Activated naive CD4-positive, alpha-beta T cell treated with anti-CD3 and anti-CD28 coated beads for 36 hours (primary cell): ENCODE results near the gene VAMP3. TPM values are rescaled to one million over a fixed set of nuclear protein-coding genes. Genes with fewer than 3 reads are reported as not detected.
"Not testable (repeated sequence)": the region's sequence is repeated elsewhere in the genome, so short reads cannot be mapped to it uniquely, and the experiment has no call there.

ENCODE experiments used
- CTCF ChIA-PET: fragments of 350-600 bp; sonication (Branson Sonifier 250); formaldehyde crosslinking; loops from one replicate; lab custom pipeline; 2021; ENCODE audit warnings: antibody characterized with exemption; lab: Charles Lee
- DNase-seq: peaks from one replicate; pipeline ENCODE4 v3.0.0-alpha.2; 2020
- H3K27ac Mint-ChIP-seq: one replicate; pipeline ENCODE4 v1.8.0; 2021; ENCODE audit warnings: mild to moderate bottlenecking, mixed read lengths
- H3K27me3 Mint-ChIP-seq: one replicate; pipeline ENCODE4 v1.8.0; 2021; ENCODE audit warnings: low read depth, mixed read lengths
- H3K36me3 Mint-ChIP-seq: one replicate; pipeline ENCODE4 v1.8.0; 2021; ENCODE audit warnings: low read depth, mixed read lengths
- H3K4me1 Mint-ChIP-seq: one replicate; pipeline ENCODE4 v1.8.0; 2021; ENCODE audit warnings: low read depth, mixed read lengths
- H3K4me3 Mint-ChIP-seq: one replicate; pipeline ENCODE4 v1.8.0; 2021; ENCODE audit warnings: mild to moderate bottlenecking, moderate library complexity, mixed read lengths
- H3K9me3 Mint-ChIP-seq: one replicate; pipeline ENCODE4 v1.8.0; 2021; ENCODE audit warnings: mixed read lengths
- intact Hi-C: fragments of 100-400 bp; cut with micrococcal nuclease; formaldehyde crosslinking; loops from one replicate; pipeline ENCODE4 v1.15.1; 2023
- total RNA-seq, 2 experiments: library from RNA; stranded (reverse); gene quantifications; one replicate each; pipeline ENCODE4 v1.2.3, GENCODE V29; 2021

Gene VAMP3
- total RNA-seq, 2 experiments from 2014 or later: 16.7 to 19.4 TPM

DNA sequence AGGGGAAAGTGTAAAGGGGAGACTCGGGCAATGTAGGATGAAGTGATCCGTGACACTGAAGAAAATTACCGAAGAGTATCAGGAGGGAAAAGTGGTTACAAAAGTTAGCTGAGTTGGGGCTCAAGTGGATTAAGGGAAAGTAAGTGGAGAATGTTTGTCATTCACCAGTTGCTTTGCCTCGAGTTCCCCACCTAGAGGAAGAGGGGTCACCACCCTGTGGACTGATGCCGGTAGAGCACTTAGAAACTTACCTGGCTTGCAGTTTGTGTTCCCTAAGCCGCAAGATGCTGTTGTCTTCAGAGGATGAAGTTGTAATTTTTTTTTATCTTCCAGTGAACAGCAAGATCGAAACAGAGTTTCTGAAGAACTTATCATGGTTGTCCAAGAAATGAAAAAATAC, 14.0 kb downstream of the VAMP3 start:
- no peak overlapping the region for H3K27ac Mint-ChIP-seq
- no peak for DNase-seq
- intact Hi-C loops: loop anchor here (10.0 kb wide), 2 partner anchors 120 to 1030 kb away; partner anchors contain the start of gene RERE
- no peaks in the 10 kb centered on the region for H3K27me3 Mint-ChIP-seq
- H3K4me1 Mint-ChIP-seq: peaks cover 22% of the 10 kb centered on the region
- H3K4me3 Mint-ChIP-seq: peak overlapping the region; percentile 30
- peaks cover 14% of the 10 kb centered on the region for H3K36me3 Mint-ChIP-seq
- CTCF ChIA-PET: no interaction called here
- H3K9me3 Mint-ChIP-seq: peaks cover 4% of the 10 kb centered on the region

DNA sequence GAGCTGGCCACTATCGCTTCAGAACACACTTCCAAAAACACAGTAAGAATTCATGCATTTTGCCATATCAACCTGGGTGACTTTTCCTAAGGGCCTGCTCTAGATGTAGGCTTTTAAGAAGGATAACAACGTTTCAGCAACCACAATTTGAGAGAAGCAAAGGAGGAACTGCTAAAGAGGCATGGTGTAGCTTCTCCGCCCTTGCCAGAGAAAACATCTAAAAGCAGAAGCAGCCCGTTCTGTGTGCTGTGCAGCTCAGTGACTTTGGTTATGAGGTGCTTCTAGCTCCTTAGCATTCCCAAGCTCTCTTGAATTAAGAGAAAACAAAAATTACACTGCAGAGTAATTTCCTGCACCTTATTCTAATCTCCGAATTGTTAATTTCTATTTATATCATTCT, 15.7 kb downstream of the VAMP3 start:
- Mint-ChIP-seq H3K4me1 (peaks cover 17% of the 10 kb centered on the region), H3K4me3 (no peak overlapping the region), H3K27me3 (no peaks in the 10 kb centered on the region), H3K9me3 (peaks cover 15% of the 10 kb centered on the region), H3K36me3 (peaks cover 28% of the 10 kb centered on the region), H3K27ac (no peak overlapping the region)
- intact Hi-C loops: loop anchor here (10.0 kb wide), 2 partner anchors 118 to 1028 kb away; partner anchors contain the start of gene RERE
- DNase-seq: no peak
- CTCF ChIA-PET: interaction anchor here (0.6 to 1.3 kb wide), 2 partner anchors 17 to 1215 kb away, joined by 3 read pairs; no protein-coding TSS in a partner anchor

DNA sequence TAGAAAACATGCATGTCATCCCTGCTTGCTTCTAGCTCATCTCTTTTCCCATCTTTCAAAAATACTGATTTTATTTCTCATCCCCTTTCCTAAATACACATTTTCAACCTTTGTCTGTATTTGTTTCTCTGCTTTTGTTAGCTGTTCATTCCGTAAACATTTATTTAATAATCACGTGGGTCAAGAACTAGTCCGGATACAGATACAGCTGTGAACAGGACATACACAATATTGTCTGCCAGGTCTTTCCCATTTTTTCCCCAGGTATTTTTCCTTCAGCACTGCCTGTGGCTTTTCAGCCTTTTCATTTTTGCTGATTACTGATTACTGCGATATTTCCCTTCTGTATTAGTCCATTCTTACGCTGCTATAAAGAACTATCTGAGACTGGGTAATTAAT, 18.7 kb downstream of the VAMP3 start:
- CTCF ChIA-PET: interaction anchor here (0.6 kb wide), 1 partner anchor 18 kb away, joined by 4 read pairs; no protein-coding TSS in a partner anchor
- intact Hi-C loops: loop anchor here (10.0 kb wide), 2 partner anchors 115 to 1025 kb away; partner anchors contain the start of gene RERE
- H3K27me3 Mint-ChIP-seq: no peaks in the 10 kb centered on the region
- H3K27ac Mint-ChIP-seq: no peak overlapping the region
- no peak overlapping the region for H3K4me3 Mint-ChIP-seq
- peaks cover 17% of the 10 kb centered on the region for H3K9me3 Mint-ChIP-seq
- peaks cover 30% of the 10 kb centered on the region for H3K36me3 Mint-ChIP-seq
- peaks cover 2% of the 10 kb centered on the region for H3K4me1 Mint-ChIP-seq
- DNase-seq: no peak

DNA sequence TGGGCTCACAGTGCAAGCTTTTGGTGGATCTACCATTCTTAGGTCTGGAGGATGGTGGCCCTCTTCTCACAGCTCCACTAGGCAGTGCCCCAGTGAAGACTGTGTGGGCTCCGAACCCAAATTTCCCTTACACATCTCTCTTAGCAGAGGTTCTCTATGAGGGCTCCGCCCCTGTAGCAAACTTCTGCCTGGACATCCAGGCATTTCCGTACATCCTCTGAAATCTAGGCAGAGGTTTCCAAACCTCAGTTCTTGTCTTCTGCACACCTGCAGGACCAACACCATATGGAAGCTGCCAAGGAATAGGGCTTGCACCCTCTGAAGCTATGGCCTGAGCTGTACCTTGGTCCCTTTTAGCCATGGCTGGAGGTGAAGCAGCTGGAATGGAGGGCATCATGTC, 19.9 kb downstream of the VAMP3 start:
- H3K27me3 Mint-ChIP-seq, intact Hi-C loops, H3K4me1 Mint-ChIP-seq, H3K27ac Mint-ChIP-seq, DNase-seq, H3K4me3 Mint-ChIP-seq: not testable (repeated sequence)
- Mint-ChIP-seq H3K9me3 (peaks cover 17% of the 10 kb centered on the region), H3K36me3 (peaks cover 30% of the 10 kb centered on the region)
- CTCF ChIA-PET: interaction anchor here (0.7 kb wide), 1 partner anchor 1293 kb away, joined by 3 read pairs; no protein-coding TSS in a partner anchor

DNA sequence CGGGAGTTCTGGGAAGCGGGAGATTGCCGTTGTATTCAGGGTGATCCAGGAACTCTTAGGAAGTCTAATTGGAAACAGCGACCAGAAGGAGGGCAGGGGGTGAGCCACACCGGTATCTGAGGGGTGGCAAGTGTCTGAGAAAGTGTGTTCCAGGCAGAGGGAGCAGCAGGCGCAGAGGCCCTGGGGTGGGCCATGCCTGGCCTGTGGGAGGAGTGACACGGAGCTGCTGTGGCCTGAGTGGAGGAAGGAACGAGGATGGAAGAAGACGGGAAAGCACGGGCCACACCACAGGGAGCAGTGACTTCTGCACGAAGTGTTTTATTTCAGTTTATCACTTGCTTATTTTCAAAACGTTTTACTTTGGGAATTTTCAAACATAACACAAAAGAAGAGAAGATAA, 24.3 kb downstream of the VAMP3 start:
- peak overlapping the region; percentile 20 for H3K27ac Mint-ChIP-seq
- no peak overlapping the region for H3K4me3 Mint-ChIP-seq
- peaks cover 16% of the 10 kb centered on the region for H3K36me3 Mint-ChIP-seq
- DNase-seq: no peak
- CTCF ChIA-PET: interaction anchor here (1.4 kb wide), 1 partner anchor 43 kb away, joined by 5 read pairs; no protein-coding TSS in a partner anchor
- no peaks in the 10 kb centered on the region for H3K27me3 Mint-ChIP-seq
- no peaks in the 10 kb centered on the region for H3K4me1 Mint-ChIP-seq
- intact Hi-C loops: no loop called here
- H3K9me3 Mint-ChIP-seq: peaks cover 11% of the 10 kb centered on the region

DNA sequence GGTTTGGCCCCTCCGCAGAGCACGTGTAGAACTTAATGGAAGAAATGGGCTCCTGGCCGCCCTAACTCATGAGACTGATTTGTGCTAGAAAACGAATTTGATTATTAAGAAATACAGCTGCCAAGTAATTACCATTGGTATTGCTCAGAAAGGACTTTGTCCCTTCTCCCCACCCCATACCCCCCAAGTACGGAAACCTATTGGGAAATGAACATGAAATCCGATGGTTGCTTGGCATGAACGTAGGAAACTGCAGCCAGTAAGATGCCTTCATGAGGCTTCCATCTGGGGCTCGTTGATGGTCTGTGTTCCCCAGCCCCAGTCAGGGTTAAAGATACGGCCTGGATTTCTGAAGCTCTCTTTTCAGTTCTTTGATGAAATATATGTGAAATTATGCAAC, 34.4 kb downstream of the VAMP3 start:
- H3K27me3 Mint-ChIP-seq: no peaks in the 10 kb centered on the region
- H3K27ac Mint-ChIP-seq: no peak overlapping the region
- no peaks in the 10 kb centered on the region for H3K9me3 Mint-ChIP-seq
- no peak overlapping the region for H3K4me3 Mint-ChIP-seq
- intact Hi-C loops: no loop called here
- H3K36me3 Mint-ChIP-seq: peaks cover 11% of the 10 kb centered on the region
- CTCF ChIA-PET: no interaction called here
- DNase-seq: no peak
- H3K4me1 Mint-ChIP-seq: no peaks in the 10 kb centered on the region

DNA sequence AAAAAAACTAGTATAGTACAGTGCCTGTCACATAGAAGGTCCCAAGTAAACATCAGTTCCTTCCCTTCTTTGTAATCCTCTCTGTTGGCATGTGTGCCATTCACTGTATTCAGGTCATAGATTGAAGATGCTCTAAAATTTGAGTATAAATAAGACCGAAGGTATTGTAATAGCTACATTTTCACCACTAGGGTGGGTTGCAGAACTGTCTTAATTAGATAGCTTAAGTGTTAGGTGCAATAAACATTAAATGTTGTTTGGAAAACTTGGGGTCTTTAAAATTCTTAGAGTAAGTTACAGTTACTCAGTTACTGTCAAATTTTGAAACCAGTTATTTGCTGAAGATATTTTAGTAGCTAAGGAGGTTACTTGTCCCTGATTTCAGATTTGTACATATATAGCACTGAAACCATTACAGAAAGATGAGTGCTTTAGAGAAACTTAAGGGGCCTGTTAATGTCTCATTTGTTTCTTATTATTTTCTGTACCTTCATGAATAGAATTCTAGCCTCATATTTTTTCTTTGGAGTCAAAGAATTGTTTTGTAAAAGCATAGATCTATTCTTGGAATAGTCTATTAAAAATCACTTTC, 37.3 kb downstream of the VAMP3 start:
- intact Hi-C loops: no loop called here
- Mint-ChIP-seq H3K36me3 (peaks cover 26% of the 10 kb centered on the region), H3K27ac (no peak overlapping the region), H3K27me3 (no peaks in the 10 kb centered on the region), H3K4me3 (no peak overlapping the region), H3K4me1 (no peaks in the 10 kb centered on the region), H3K9me3 (peaks cover 6% of the 10 kb centered on the region)
- CTCF ChIA-PET: interaction anchor here (0.7 to 1.0 kb wide), 3 partner anchors 16 to 141 kb away, joined by 3 to 4 read pairs (median 4); no protein-coding TSS in a partner anchor
- DNase-seq: no peak

DNA sequence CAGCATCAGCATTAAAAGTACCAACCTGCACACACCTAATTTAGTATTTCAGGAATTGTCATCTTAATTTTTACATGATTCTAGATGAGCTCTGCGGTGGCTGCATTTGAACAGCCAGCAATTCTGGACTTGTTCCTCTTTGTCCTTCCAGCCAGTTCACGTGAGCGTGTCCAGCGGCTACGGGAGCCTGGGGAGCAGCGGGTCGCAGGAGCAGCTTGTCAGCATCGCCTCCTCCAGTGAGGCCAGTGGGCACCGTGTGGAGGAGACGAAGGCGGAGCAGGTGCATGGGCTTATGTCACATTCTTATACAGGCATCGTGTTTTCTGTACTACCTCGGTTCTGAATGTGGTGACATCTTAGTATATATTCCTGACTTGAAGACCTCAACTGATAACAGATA, 38.6 kb downstream of the VAMP3 start:
- Mint-ChIP-seq H3K4me3 (no peak overlapping the region), H3K4me1 (no peaks in the 10 kb centered on the region), H3K27ac (no peak overlapping the region), H3K36me3 (peaks cover 34% of the 10 kb centered on the region), H3K27me3 (no peaks in the 10 kb centered on the region), H3K9me3 (peaks cover 15% of the 10 kb centered on the region)
- intact Hi-C loops: no loop called here
- no peak for DNase-seq
- CTCF ChIA-PET: no interaction called here

DNA sequence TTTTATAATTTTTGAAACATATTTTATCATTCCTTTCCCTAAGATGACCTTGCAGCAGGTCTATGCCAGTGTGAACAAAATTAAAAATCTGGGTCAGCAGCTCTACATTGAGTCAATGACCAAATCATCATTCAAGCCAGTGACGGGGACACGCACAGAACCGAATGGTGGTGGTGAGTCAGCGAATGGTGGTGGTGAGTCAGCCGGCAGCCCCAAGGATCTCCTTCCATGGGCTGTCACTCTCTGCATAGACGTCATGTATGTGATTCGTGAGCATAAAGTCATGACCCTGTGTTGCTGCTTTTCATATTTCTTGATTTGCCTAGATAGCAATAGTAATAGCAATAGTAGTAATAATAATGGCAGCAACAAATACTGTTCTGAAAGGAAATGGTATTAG, 39.3 kb downstream of the VAMP3 start:
- DNase-seq: no peak
- Mint-ChIP-seq H3K4me3 (no peak overlapping the region), H3K36me3 (peaks cover 32% of the 10 kb centered on the region), H3K27me3 (no peaks in the 10 kb centered on the region), H3K27ac (no peak overlapping the region), H3K4me1 (no peaks in the 10 kb centered on the region), H3K9me3 (peaks cover 15% of the 10 kb centered on the region)
- CTCF ChIA-PET: no interaction called here
- intact Hi-C loops: no loop called here

DNA sequence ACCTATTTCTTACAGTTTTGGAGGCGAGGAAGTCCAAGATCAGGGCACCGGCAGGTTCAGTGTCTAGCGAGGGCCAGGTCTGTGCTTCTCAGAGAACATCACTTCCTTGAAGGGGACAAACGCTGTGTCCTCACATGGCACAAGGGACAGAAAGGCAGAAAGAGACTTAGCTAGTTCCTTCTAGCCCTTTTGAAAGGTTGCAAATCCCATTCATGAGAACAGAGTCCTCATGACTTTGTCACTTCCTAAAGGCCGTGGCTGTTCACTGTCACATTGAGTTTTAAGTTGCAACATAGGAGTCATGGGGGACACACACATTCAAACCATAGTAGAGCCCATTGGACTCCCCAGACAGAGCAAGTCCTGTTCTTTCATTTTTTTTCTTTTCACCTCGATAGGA, 40.4 kb downstream of the VAMP3 start:
- Mint-ChIP-seq H3K36me3 (peaks cover 32% of the 10 kb centered on the region), H3K27ac (no peak overlapping the region), H3K4me1 (no peaks in the 10 kb centered on the region), H3K9me3 (peaks cover 15% of the 10 kb centered on the region), H3K27me3 (no peaks in the 10 kb centered on the region), H3K4me3 (no peak overlapping the region)
- CTCF ChIA-PET: interaction anchor here (0.6 kb wide), 1 partner anchor 177 kb away, joined by 6 read pairs; no protein-coding TSS in a partner anchor
- no peak for DNase-seq
- intact Hi-C loops: no loop called here

DNA sequence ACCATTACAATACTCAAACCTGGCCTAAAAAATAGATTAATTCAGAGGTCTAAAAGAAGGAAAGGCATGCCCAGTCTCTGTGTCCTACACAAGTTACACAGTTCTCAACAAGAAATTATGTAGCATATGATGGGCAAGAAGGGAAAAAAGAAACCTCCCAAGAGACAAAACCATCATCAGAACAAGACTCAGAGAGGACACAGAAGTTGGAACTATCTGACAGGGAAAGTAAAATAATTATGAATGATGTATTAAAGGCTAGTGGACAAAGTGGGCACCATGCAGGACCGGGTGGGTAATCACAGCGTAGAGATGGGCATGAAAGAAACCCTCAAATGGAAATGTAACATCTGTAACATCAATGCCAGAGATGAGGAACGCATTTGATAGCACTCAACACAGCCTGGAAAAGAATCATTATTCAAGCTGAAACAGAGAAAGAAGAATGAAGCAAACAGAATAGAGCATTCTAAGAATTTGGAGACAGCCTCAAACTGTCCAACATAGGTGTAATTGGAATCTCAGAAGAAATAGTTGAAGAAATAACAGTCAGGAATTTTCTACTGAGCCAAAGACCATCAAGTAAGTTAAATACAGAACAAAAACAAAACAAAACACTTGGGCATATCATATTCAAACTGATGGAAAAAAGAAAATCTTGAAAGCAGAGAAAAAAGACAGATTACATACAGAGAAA, 42.7 kb downstream of the VAMP3 start:
- Mint-ChIP-seq H3K4me1 (no peaks in the 10 kb centered on the region), H3K27me3 (no peaks in the 10 kb centered on the region), H3K27ac (no peak overlapping the region), H3K9me3 (peaks cover 15% of the 10 kb centered on the region), H3K4me3 (no peak overlapping the region), H3K36me3 (peaks cover 31% of the 10 kb centered on the region)
- no peak for DNase-seq
- intact Hi-C loops: no loop called here
- CTCF ChIA-PET: no interaction called here

DNA sequence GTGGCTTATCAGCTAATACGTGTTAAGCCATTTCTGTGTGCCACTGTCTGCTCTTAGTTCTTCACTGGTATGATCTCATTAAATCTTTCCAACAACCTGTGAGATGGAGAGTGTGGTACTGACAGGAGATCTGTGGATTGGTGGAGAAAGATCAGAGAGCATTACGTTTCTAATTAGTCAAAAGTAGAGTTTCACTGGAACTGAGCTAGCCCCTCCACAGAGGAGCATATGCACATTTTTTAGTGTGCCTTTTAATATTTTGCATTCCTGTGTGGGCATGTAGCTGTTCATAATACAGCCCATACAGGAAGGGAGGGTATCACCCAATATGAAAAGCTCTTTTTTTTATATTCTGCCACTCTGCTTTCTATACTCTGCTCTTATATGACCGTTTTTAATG, 50.2 kb downstream of the VAMP3 start:
- H3K27ac Mint-ChIP-seq: no peak overlapping the region
- intact Hi-C loops: no loop called here
- DNase-seq: no peak
- H3K9me3 Mint-ChIP-seq: no peaks in the 10 kb centered on the region
- CTCF ChIA-PET: interaction anchor here (1.2 kb wide), 1 partner anchor 22 kb away, joined by 3 read pairs; no protein-coding TSS in a partner anchor
- H3K4me1 Mint-ChIP-seq: no peaks in the 10 kb centered on the region
- H3K4me3 Mint-ChIP-seq: no peak overlapping the region
- no peaks in the 10 kb centered on the region for H3K27me3 Mint-ChIP-seq
- peaks cover 20% of the 10 kb centered on the region for H3K36me3 Mint-ChIP-seq
